ENCODE measurements around the gene SCN8A.

DNA sequence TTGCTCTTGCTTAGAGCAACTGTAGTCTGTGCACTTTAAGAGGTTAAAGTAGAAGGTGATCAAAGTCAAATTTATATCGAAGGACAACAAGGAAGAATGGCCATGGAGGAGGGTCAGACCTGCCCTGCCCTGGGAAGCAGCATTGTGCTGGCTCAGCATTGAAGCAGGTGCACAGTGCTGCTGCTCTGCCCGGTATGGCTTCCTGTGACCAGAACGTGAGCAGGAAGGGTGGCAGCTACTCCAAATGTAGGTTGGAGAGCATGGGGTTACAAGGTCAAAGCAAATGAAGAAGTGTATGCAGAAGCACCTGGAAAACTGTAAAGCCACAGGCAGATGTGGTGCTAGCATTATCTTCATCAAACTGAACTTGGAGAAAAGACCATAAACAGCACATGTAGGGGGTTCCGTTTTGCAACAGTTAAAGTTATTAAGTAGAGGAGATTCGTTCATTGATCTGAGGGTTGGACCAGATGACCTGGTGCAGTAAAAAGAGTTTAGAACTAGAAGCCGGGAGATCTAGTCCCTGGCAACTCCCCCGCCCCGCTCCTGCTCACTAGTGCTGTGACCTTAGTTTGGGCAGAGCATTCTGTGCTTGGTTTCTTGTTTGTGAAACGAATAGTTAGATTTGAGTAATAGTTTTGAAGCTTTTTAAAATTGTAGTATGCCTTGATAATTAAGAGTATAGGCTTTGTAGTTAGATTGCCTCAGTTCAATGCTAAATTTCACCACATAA is 84.2 kb downstream of the SCN8A start:
- TF ChIP-seq CBX2 (IDR thresholded peaks at IDR 0.05; ENCODE audit: borderline replicate concordance, low read depth): no peak
- TF ChIP-seq EP300 (IDR thresholded peaks at IDR 0.05): no peak
- no peak for TF ChIP-seq POLR2A (IDR thresholded peaks at IDR 0.05; ENCODE audit: low read length)
- TF ChIP-seq MYC (IDR thresholded peaks at IDR 0.05; ENCODE audit: borderline replicate concordance, low read length): no peak
- TF ChIP-seq, protein P1, sequence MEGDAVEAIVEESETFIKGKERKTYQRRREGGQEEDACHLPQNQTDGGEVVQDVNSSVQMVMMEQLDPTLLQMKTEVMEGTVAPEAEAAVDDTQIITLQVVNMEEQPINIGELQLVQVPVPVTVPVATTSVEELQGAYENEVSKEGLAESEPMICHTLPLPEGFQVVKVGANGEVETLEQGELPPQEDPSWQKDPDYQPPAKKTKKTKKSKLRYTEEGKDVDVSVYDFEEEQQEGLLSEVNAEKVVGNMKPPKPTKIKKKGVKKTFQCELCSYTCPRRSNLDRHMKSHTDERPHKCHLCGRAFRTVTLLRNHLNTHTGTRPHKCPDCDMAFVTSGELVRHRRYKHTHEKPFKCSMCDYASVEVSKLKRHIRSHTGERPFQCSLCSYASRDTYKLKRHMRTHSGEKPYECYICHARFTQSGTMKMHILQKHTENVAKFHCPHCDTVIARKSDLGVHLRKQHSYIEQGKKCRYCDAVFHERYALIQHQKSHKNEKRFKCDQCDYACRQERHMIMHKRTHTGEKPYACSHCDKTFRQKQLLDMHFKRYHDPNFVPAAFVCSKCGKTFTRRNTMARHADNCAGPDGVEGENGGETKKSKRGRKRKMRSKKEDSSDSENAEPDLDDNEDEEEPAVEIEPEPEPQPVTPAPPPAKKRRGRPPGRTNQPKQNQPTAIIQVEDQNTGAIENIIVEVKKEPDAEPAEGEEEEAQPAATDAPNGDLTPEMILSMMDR (IDR thresholded peaks at IDR 0.05): no peak
- TF ChIP-seq MAZ (IDR thresholded peaks at IDR 0.05; ENCODE audit: borderline replicate concordance, low read depth, low read length): no peak
- no peak for TF ChIP-seq SMC3 (IDR thresholded peaks at IDR 0.05)
- TF ChIP-seq CEBPB (IDR thresholded peaks at IDR 0.05): no peak
- TF ChIP-seq, protein P2, sequence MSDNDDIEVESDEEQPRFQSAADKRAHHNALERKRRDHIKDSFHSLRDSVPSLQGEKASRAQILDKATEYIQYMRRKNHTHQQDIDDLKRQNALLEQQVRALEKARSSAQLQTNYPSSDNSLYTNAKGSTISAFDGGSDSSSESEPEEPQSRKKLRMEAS (IDR thresholded peaks at IDR 0.05): no peak
- TF ChIP-seq ZFP36 (IDR thresholded peaks at IDR 0.05; ENCODE audit: borderline replicate concordance, partially characterized antibody): no peak
- TF ChIP-seq TP53 (CRISPR knock-in tag; IDR thresholded peaks at IDR 0.05): no peak

Data from A549 (cell line).